ENCODE measurements around the gene AOAH.
"Not testable (repeated sequence)": the region's sequence is repeated elsewhere in the genome, so short reads cannot be mapped to it uniquely, and the experiment has no call there.

AOAH gene

GRCh38 chr7:36475011-36475342 lies 249.3 kb downstream of the AOAH start:
- no peak for DNase-seq

DNA sequence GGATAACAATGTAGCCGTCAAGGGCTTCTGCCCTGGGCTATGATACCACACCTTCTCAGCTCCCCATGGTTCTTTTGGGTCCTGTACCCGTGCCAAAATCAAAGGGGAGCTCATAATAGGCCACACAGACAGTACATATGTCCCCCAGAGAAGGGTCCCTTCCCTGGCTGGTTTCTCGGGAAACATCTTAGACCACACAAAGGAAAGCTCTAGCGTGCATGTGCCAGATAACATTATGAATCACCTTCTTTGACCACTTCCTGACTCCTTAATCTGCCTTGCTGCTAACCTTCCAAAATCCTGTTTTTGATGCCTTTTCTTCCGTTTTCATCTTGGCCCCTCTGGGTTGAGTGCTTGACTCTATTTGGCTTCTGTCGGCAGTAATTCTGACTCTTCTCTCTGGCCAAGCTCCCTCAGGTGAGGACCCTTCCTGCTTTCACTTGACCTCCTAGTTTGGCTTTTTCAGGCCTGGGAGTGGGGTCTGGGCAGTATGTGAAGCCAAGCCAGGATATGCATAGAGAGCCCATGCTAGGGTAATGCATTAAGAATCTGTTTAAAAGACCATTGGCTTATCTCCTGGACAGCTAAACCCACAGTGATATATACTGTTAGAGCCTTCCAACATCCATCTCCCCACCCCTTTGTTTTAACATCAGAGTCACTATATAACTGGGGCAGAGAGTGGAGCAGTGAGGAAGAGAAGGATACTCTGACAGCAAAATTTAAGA lies 249.8 kb downstream of the AOAH start:
- DNase-seq = no peak

- peak in 44 of 58 donors; percentile 4 to 73 (median 21) for DNase-seq
These were observed 250.6 kb downstream of the AOAH start for GRCh38 chr7:36473454-36474282.

DNA sequence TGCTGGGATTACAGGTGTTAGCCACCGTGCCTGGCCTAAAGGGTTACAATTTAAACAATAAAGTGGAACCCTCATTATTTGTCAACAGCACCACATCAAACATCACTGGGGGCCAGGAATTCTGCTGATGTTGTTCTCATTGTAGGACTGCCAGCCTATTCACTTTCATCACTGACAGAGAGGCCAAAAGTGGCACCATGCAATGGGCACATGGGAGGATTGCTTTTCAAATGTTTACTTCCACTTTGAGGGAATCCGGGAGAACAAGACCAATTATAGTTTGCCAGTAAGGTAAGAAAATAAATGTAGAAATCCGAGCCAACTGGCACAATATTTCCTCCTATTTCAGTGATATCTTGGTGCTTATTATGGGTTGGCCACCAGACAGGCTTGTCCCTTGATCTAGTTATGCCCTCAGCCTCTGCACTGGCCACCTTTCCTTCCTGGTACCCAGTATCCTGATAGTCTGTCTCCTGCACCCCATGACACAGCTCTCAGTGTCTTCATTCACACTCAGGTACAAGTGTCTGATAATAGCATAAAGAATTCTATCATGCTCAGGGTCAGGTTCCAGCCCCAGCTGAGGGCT lies 252.1 kb downstream of the AOAH start:
- no peak for DNase-seq

DNA sequence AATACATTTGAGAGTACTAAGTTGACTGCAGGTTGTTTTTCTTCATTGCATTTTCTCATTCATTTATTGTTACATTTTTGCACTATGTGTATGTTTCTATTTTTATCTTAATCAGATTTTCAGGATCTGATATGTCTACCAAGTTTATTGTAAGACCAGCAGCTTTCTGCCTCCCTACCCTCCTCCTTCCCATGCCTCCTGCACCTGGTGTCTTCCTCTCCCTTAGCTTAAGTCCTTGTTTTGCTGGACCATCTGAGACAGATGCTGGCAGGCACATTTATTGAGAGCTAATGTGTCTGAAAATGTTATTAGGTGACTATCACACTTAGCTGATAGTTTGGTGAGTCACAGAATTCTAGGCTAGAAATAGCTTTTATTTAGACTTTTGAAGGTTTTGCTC lies 255.1 kb downstream of the AOAH start:
- no peak for DNase-seq

- DNase-seq = no peak
These were observed 255.8 kb downstream of the AOAH start for GRCh38 chr7:36468370-36469101.

- not testable (repeated sequence) for DNase-seq
These were observed 258.3 kb downstream of the AOAH start for GRCh38 chr7:36466001-36466400.

DNA sequence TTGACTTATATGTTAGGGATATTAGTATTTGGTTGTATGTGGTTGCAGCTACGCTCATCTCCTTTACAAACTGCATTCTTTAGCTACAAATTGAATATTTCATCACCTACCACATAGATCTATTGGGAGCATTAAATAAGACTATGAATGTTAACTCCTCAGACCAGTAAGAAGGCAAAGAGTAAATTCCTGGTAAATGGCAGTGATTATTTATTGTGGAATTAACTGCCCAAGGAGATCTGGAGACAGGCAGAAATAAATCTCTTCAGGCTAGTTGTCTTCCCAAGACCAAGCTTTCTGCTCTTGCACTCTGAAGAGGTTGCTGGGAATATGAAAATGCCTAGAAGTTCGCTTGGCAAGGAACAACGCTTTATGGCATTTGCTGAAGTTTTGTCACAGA lies 260.0 kb downstream of the AOAH start:
- DNase-seq = no peak
